H4 (cell line): Measurements from ENCODE around the gene FRS3. TPM values are rescaled to one million over a fixed set of nuclear protein-coding genes. Genes with fewer than 3 reads are reported as not detected.

Experiments
- DNase-seq: peaks from one replicate; pipeline ENCODE4 v3.0.0-alpha.2; 2015; ENCODE audit warnings: low spot score
- total RNA-seq: library from RNA; depleted of rRNA; stranded (reverse); fragments of >200 nt; shearing (Covaris generic); gene quantifications from 2 replicates; pipeline ENCODE4 v1.2.3, GENCODE V29; 2014

The FRS3 gene
- total RNA-seq, 1 experiment from 2014 or later = 1.1 TPM

- DNase-seq = no peak
Measured at GRCh38 chr6:41791305-41791704, 11.6 kb upstream of the FRS3 start.

GRCh38 chr6:41790045-41790444, 10.3 kb upstream of the FRS3 start:
- DNase-seq = no peak

GRCh38 chr6:41789390-41789724, 9.7 kb upstream of the FRS3 start:
- no peak for DNase-seq

- DNase-seq = peak; percentile 94
Measured at GRCh38 chr6:41787219-41787917, 7.7 kb upstream of the FRS3 start, which contains the start of gene TOMM6. TOMM6 (plus strand) TSS chr6:41787694; CDS start chr6:41787698, 4 bp downstream.

- DNase-seq = peak; percentile 64
Measured at GRCh38 chr6:41786451-41787218, 6.9 kb upstream of the FRS3 start.

GRCh38 chr6:41785689-41786450, 6.2 kb upstream of the FRS3 start:
- DNase-seq = no peak

GRCh38 chr6:41785254-41785653, 5.6 kb upstream of the FRS3 start:
- no peak for DNase-seq

GRCh38 chr6:41784581-41785171, 5.0 kb upstream of the FRS3 start:
- no peak for DNase-seq

GRCh38 chr6:41783106-41783780, 3.5 kb upstream of the FRS3 start:
- DNase-seq = no peak

GRCh38 chr6:41781366-41781730, 1.6 kb upstream of the FRS3 start:
- no peak for DNase-seq

- DNase-seq = peak; percentile 41
Measured at GRCh38 chr6:41780551-41781365, 1.1 kb upstream of the FRS3 start, which contains the start of gene PRICKLE4. PRICKLE4 (plus strand) TSS chr6:41780782; CDS start chr6:41783474, 2,692 bp downstream.

GRCh38 chr6:41779336-41779735, 364 bp downstream of the FRS3 start:
- no peak for DNase-seq

- no peak for DNase-seq
Measured at GRCh38 chr6:41778895-41779294, 805 bp downstream of the FRS3 start.

- no peak for DNase-seq
Measured at GRCh38 chr6:41777551-41778285, 2.0 kb downstream of the FRS3 start.

- DNase-seq = no peak
Measured at GRCh38 chr6:41775293-41775882, 4.3 kb downstream of the FRS3 start.

- DNase-seq = no peak
Measured at GRCh38 chr6:41774841-41775240, 4.9 kb downstream of the FRS3 start.

GRCh38 chr6:41771058-41771983, 8.4 kb downstream of the FRS3 start:
- DNase-seq = no peak

GRCh38 chr6:41770381-41771057, 9.2 kb downstream of the FRS3 start:
- no peak for DNase-seq
